K562 (cell line): Measurements from ENCODE around the gene NFAM1. TPM values are rescaled to one million over a fixed set of nuclear protein-coding genes. Genes with fewer than 3 reads are reported as not detected.

Experiments
- CREB3 ChIP-seq: fragments of 450-650 bp; conservative IDR thresholded peaks from 2 replicates; pipeline ENCODE4 v1.6.1; 2016; ENCODE audit warnings: missing genetic modification characterization, low read depth, mild to moderate bottlenecking, missing compliant biosample characterization, moderate library complexity
- GABPB2 ChIP-seq: fragments of 250-450 bp; sonication (Bioruptor Pico); conservative IDR thresholded peaks from 2 replicates; pipeline ENCODE4 v1.5.1; 2021; ENCODE audit warnings: mild to moderate bottlenecking
- MAX ChIP-seq: sonication (generic); formaldehyde crosslinking; IDR thresholded peaks from 2 replicates; pipeline ENCODE4 v1.9.0; 2022; ENCODE audit warnings: mild to moderate bottlenecking, missing genetic modification reagents
- NR0B1 ChIP-seq: fragments of 450-650 bp; IDR thresholded peaks from one replicate; pipeline ENCODE4 v1.6.1; 2018; ENCODE audit warnings: mild to moderate bottlenecking, moderate library complexity; ENCODE audit not compliant: partially characterized antibody
- POLR2AphosphoS5 ChIP-seq: IDR thresholded peaks from 2 replicates; pipeline ENCODE4 v1.6.1; 2011; ENCODE audit warnings: mild to moderate bottlenecking, low read depth, low read length, moderate library complexity; ENCODE audit not compliant: control insufficient read depth, insufficient read depth
- RBM15 ChIP-seq: fragments of 200-400 bp; formaldehyde crosslinking; IDR thresholded peaks from 2 replicates; pipeline ENCODE4 v1.6.1; 2018; ENCODE audit warnings: mild to moderate bottlenecking, low read length, moderate library complexity; ENCODE audit not compliant: insufficient read depth
- SMC3 ChIP-seq: conservative IDR thresholded peaks from 2 replicates; pipeline ENCODE4 v1.6.1; 2011; ENCODE audit warnings: low read depth, low read length, improper control_type of control experiment; ENCODE audit not compliant: insufficient read depth
- TARDBP ChIP-seq: fragments of 450-650 bp; IDR thresholded peaks from 2 replicates; pipeline ENCODE4 v1.6.1; 2016
- ZKSCAN1 ChIP-seq: fragments of 150-350 bp; IDR thresholded peaks from 2 replicates; pipeline ENCODE4 v1.6.1; 2016; ENCODE audit warnings: low read depth, low read length
- polyA plus RNA-seq, 8 experiments: library from polyadenylated mRNA; depleted of rRNA in 4 of 8; stranded (reverse) in 5 of 8; unstranded in 3 of 8; fragments of >200 nt; fragmentation: Nextera tagmentation in 2 of 8; fragmentation: Illumina TruSeq in 1 of 8; extraction: Ambion mirVana in 2 of 8; extraction: Trizol in 1 of 8; gene quantifications; 2 replicates each; pipeline versions ENCODE4 v1.2.1 to v1.2.3, GENCODE V29; 2011 to 2014; ENCODE audit warnings: inconsistent platforms in 1 of 8, missing spikeins in 1 of 8
- total RNA-seq, 7 experiments: library from RNA; depleted of rRNA in 6 of 7; stranded (reverse); fragments of >200 nt in 6 of 7; fragmentation: Illumina TruSeq in 2 of 7; extraction: Trizol in 2 of 7; gene quantifications; 2 replicates each; pipeline versions ENCODE4 v1.2.1 to v1.2.3, GENCODE V29; 2011 to 2021; ENCODE audit warnings: low replicate concordance in 1 of 7
- TF ChIP-seq, protein P1 (sequence below), 2 experiments: fragments of 450-650 bp in 1 of 2; IDR thresholded peaks; 2 replicates each; pipeline ENCODE4 v1.6.1; 2011 to 2017; ENCODE audit warnings: low read depth in 2 of 2, antibody characterized with exemption in 1 of 2, borderline replicate concordance in 1 of 2, low read length in 1 of 2, mild to moderate bottlenecking in 1 of 2, mixed read lengths in 1 of 2; ENCODE audit not compliant: control insufficient read depth in 1 of 2
- TF ChIP-seq, protein P2 (sequence below), 3 experiments: IDR thresholded peaks in 2 of 3; conservative IDR thresholded peaks in 1 of 3; 2 replicates each; pipeline ENCODE4 v1.5.1; 2011 to 2012; ENCODE audit warnings: low read length in 3 of 3, mild to moderate bottlenecking in 3 of 3, control low read depth in 2 of 3, improper control_type of control experiment in 1 of 3, inconsistent platforms in 1 of 3, low read depth in 1 of 3, mixed read lengths in 1 of 3, moderate library complexity in 1 of 3; ENCODE audit not compliant: insufficient read depth in 2 of 3

Gene NFAM1
- total and polyA plus RNA-seq, 9 of the 15 experiments (the other 6 are each of a cell fraction or from before 2014, with no cell fraction given): 0.01 to 0.18 (median 0.03) TPM; not detected in 5

GRCh38 chr22:42473484-42474193 lies 41.4 kb upstream of the NFAM1 start (continued):
- no peak for TF ChIP-seq MAX
- TF ChIP-seq GABPB2 (CRISPR knock-in tag): no peak
- TF ChIP-seq, protein P1, sequence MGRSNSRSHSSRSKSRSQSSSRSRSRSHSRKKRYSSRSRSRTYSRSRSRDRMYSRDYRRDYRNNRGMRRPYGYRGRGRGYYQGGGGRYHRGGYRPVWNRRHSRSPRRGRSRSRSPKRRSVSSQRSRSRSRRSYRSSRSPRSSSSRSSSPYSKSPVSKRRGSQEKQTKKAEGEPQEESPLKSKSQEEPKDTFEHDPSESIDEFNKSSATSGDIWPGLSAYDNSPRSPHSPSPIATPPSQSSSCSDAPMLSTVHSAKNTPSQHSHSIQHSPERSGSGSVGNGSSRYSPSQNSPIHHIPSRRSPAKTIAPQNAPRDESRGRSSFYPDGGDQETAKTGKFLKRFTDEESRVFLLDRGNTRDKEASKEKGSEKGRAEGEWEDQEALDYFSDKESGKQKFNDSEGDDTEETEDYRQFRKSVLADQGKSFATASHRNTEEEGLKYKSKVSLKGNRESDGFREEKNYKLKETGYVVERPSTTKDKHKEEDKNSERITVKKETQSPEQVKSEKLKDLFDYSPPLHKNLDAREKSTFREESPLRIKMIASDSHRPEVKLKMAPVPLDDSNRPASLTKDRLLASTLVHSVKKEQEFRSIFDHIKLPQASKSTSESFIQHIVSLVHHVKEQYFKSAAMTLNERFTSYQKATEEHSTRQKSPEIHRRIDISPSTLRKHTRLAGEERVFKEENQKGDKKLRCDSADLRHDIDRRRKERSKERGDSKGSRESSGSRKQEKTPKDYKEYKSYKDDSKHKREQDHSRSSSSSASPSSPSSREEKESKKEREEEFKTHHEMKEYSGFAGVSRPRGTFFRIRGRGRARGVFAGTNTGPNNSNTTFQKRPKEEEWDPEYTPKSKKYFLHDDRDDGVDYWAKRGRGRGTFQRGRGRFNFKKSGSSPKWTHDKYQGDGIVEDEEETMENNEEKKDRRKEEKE (IDR thresholded peaks at IDR 0.05; ENCODE audit: borderline replicate concordance in 1 of 2, control insufficient read depth in 1 of 2, low read depth in 2 of 2, low read length in 1 of 2): no peak
- TF ChIP-seq ZKSCAN1: no peak
- no peak for TF ChIP-seq NR0B1
- TF ChIP-seq TARDBP: no peak
- TF ChIP-seq SMC3: 0 out of 2 replicates have a peak, but pooled peaks have one; percentile 27
- TF ChIP-seq POLR2AphosphoS5: no peak
- TF ChIP-seq RBM15: no peak
- TF ChIP-seq, protein P2, sequence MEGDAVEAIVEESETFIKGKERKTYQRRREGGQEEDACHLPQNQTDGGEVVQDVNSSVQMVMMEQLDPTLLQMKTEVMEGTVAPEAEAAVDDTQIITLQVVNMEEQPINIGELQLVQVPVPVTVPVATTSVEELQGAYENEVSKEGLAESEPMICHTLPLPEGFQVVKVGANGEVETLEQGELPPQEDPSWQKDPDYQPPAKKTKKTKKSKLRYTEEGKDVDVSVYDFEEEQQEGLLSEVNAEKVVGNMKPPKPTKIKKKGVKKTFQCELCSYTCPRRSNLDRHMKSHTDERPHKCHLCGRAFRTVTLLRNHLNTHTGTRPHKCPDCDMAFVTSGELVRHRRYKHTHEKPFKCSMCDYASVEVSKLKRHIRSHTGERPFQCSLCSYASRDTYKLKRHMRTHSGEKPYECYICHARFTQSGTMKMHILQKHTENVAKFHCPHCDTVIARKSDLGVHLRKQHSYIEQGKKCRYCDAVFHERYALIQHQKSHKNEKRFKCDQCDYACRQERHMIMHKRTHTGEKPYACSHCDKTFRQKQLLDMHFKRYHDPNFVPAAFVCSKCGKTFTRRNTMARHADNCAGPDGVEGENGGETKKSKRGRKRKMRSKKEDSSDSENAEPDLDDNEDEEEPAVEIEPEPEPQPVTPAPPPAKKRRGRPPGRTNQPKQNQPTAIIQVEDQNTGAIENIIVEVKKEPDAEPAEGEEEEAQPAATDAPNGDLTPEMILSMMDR (IDR thresholded peaks at IDR 0.05 in 2 of 3, conservative IDR thresholded peaks at IDR 0.05 in 1 of 3; ENCODE audit: insufficient read depth in 2 of 3, low read depth in 1 of 3, low read length in 3 of 3): peak; percentile 41 to 65 (median 64)
- TF ChIP-seq CREB3 (tag): no peak
